HepG2 (cell line): ENCODE data around the gene SMIM24. TPM values are rescaled to one million over a fixed set of nuclear protein-coding genes. Genes with fewer than 3 reads are reported as not detected.
A peak's percentile ranks its signal among the peaks of the same experiment; 100 is the strongest.

Experiments used
- ATAC-seq: fragments of 200-7000 bp; cut with Tn5 transposase; 3 replicates; pipeline ENCODE4 v1.9.1; 2020; ENCODE audit warnings: mild to moderate bottlenecking, moderate library complexity
- BruUV-seq: library from RNA; stranded (reverse); fragments of 400-500 nt; replicated peaks from 2 replicates; lab custom pipeline; 2021; lab: Mats Ljungman, UMichigan
- CTCF ChIA-PET: fragments of 300-600 bp; formaldehyde crosslinking; extraction: SDS; loops from one replicate; lab custom pipeline; 2021; ENCODE audit warnings: low total read pairs, inconsistent platforms, low intra/inter-chr PET ratio; lab: Yijun Ruan, JAX
- POLR2A ChIA-PET: fragments of 350-600 bp; sonication (Branson Sonifier 250); formaldehyde crosslinking; loops from one replicate; lab custom pipeline; 2020; ENCODE audit warnings: antibody characterized with exemption, inconsistent platforms; lab: Yijun Ruan, JAX
- DNase-seq: peaks from one replicate; pipeline ENCODE4 v3.0.0-alpha.2; 2015; ENCODE audit warnings: low spot score
- FAIRE-seq: peaks from 3 replicates; lab custom pipeline; 2011; peaks lifted over from hg19 to GRCh38; lab: Jason Lieb, UNC
- H2AFZ ChIP-seq: one replicate; pipeline ENCODE4 v1.6.1; 2011; ENCODE audit warnings: low read length, inconsistent platforms
- H3K27ac ChIP-seq: fragments of 300-600 bp; 3 replicates; pipeline ENCODE4 v1.8.0; 2011; ENCODE audit warnings: mixed run types, mild to moderate bottlenecking, mixed read lengths, low read length, inconsistent platforms; ENCODE audit not compliant: insufficient read depth; ENCODE audit errors: extremely low read length
- H3K27me3 ChIP-seq, 2 experiments: fragments of 200-600 bp in 1 of 2; 2 replicates in 1 of 2; 3 replicates in 1 of 2; pipeline versions ENCODE4 v1.6.0 to v1.8.0; 2011; ENCODE audit warnings: low read length in 2 of 2, mild to moderate bottlenecking in 2 of 2, moderate library complexity in 2 of 2, inconsistent platforms in 1 of 2; ENCODE audit not compliant: insufficient read depth in 2 of 2, control insufficient read depth in 1 of 2
- H3K36me3 ChIP-seq, 2 experiments: fragments of 200-600 bp in 1 of 2; replicated peaks in 1 of 2; 2 replicates in 1 of 2; 3 replicates in 1 of 2; pipeline versions ENCODE4 v1.5.1 to v1.8.0; 2011; ENCODE audit warnings: low read length in 2 of 2, inconsistent platforms in 1 of 2; ENCODE audit not compliant: insufficient read depth in 2 of 2, control insufficient read depth in 1 of 2
- H3K4me1 ChIP-seq: 2 replicates; pipeline ENCODE4 v1.5.1; 2012; ENCODE audit warnings: low read length, inconsistent platforms; ENCODE audit not compliant: insufficient read depth
- H3K4me2 ChIP-seq: 2 replicates; pipeline ENCODE4 v1.6.0; 2011; ENCODE audit warnings: low read depth, low read length, inconsistent platforms
- H3K4me3 ChIP-seq, 3 experiments: fragments of 200-600 bp in 1 of 3; sonication (generic), shearing (Covaris generic) in 1 of 3; replicated peaks in 1 of 3; 2 replicates each; pipeline ENCODE4 v1.5.1; 2011 to 2016; ENCODE audit warnings: low read length in 3 of 3, inconsistent platforms in 2 of 3, low read depth in 2 of 3, mild to moderate bottlenecking in 2 of 3, control low read depth in 1 of 3, mixed read lengths in 1 of 3; ENCODE audit not compliant: insufficient read depth in 1 of 3
- H3K79me2 ChIP-seq: one replicate; pipeline ENCODE4 v1.6.1; 2011; ENCODE audit warnings: low read length, inconsistent platforms; ENCODE audit not compliant: insufficient read depth
- H3K9ac ChIP-seq: 2 replicates; pipeline ENCODE4 v1.6.0; 2011; ENCODE audit warnings: mild to moderate bottlenecking, low read depth, low read length, inconsistent platforms; ENCODE audit not compliant: insufficient read depth
- H3K9me3 ChIP-seq: 2 replicates; pipeline ENCODE4 v1.5.1; 2012; ENCODE audit warnings: mild to moderate bottlenecking, low read length
- H4K20me1 ChIP-seq: 2 replicates; pipeline ENCODE4 v1.6.0; 2011; ENCODE audit warnings: inconsistent platforms, mild to moderate bottlenecking, low read length, moderate library complexity; ENCODE audit not compliant: insufficient read depth
- ATF4 ChIP-seq, 2 experiments: fragments of 450-650 bp in 1 of 2; sonication (generic) in 1 of 2; formaldehyde crosslinking; IDR thresholded peaks; 2 replicates each; pipeline versions ENCODE4 v1.5.0 to v1.8.0; 2020 to 2022; ENCODE audit warnings: mild to moderate bottlenecking in 1 of 2, missing genetic modification reagents in 1 of 2
- GABPB1 ChIP-seq: IDR thresholded peaks from 2 replicates; pipeline ENCODE4 v1.6.1; 2016; ENCODE audit warnings: mild to moderate bottlenecking, missing genetic modification reagents, moderate library complexity, missing compliant biosample characterization
- HHEX ChIP-seq: IDR thresholded peaks from 2 replicates; pipeline ENCODE4 v1.6.1; 2016; ENCODE audit warnings: control low read depth
- KMT2B ChIP-seq: IDR thresholded peaks from 2 replicates; pipeline ENCODE4 v1.6.1; 2016; ENCODE audit warnings: missing genetic modification reagents, missing compliant biosample characterization
- MATR3 ChIP-seq: sonication (generic); formaldehyde crosslinking; IDR thresholded peaks from 2 replicates; pipeline ENCODE4 v1.4.0; 2020; ENCODE audit warnings: missing genetic modification reagents
- MEIS1 ChIP-seq: sonication (generic); formaldehyde crosslinking; IDR thresholded peaks from 2 replicates; pipeline ENCODE4 v1.9.0; 2021; ENCODE audit warnings: mild to moderate bottlenecking, missing genetic modification reagents, moderate library complexity, borderline replicate concordance
- MLX ChIP-seq: IDR thresholded peaks from 2 replicates; pipeline ENCODE4 v1.6.1; 2016
- NR2C2 ChIP-seq: sonication (generic); formaldehyde crosslinking; IDR thresholded peaks from 2 replicates; pipeline ENCODE4 v1.4.0; 2020; ENCODE audit warnings: missing genetic modification reagents, mild to moderate bottlenecking, moderate library complexity, borderline replicate concordance
- NR2F1 ChIP-seq, 2 experiments: fragments of 450-650 bp in 1 of 2; formaldehyde crosslinking in 1 of 2; IDR thresholded peaks; 2 replicates each; pipeline versions ENCODE4 v1.5.0 to v1.6.1; 2016 to 2020; ENCODE audit warnings: mild to moderate bottlenecking in 1 of 2, missing compliant biosample characterization in 1 of 2, missing genetic modification reagents in 1 of 2, moderate library complexity in 1 of 2
- NR2F6 ChIP-seq, 2 experiments: IDR thresholded peaks; 2 replicates each; pipeline ENCODE4 v1.6.1; 2016; ENCODE audit warnings: antibody characterized with exemption in 1 of 2, mild to moderate bottlenecking in 1 of 2
- PRPF4 ChIP-seq: fragments of 200-400 bp; formaldehyde crosslinking; IDR thresholded peaks from 2 replicates; pipeline ENCODE4 v1.6.1; 2016; ENCODE audit warnings: low read length, low read depth; ENCODE audit not compliant: poor library complexity, severe bottlenecking
- RARA ChIP-seq: IDR thresholded peaks from 2 replicates; pipeline ENCODE4 v1.6.1; 2016; ENCODE audit warnings: missing genetic modification reagents, missing compliant biosample characterization
- RFX3 ChIP-seq: IDR thresholded peaks from 2 replicates; pipeline ENCODE4 v1.6.1; 2016; ENCODE audit warnings: missing biosample characterization, missing genetic modification reagents
- SIN3A ChIP-seq: IDR thresholded peaks from 2 replicates; pipeline ENCODE4 v1.6.1; 2011; ENCODE audit warnings: low read depth, mild to moderate bottlenecking, control low read depth, low read length, borderline replicate concordance
- TFE3 ChIP-seq: IDR thresholded peaks from 2 replicates; pipeline ENCODE4 v1.6.1; 2016
- THAP9 ChIP-seq: sonication (generic); formaldehyde crosslinking; IDR thresholded peaks from 2 replicates; pipeline ENCODE4; 2020; ENCODE audit warnings: missing genetic modification reagents, mild to moderate bottlenecking, borderline replicate concordance
- ZNF562 ChIP-seq: sonication (generic); formaldehyde crosslinking; IDR thresholded peaks from 2 replicates; pipeline ENCODE4 v1.8.0; 2022; ENCODE audit warnings: missing genetic modification reagents, borderline replicate concordance
- ZNF577 ChIP-seq: sonication (generic); formaldehyde crosslinking; IDR thresholded peaks from 2 replicates; pipeline ENCODE4 v1.4.0; 2020; ENCODE audit warnings: mild to moderate bottlenecking, low read depth, missing genetic modification reagents, borderline replicate concordance
- ZNF7 ChIP-seq: IDR thresholded peaks from 2 replicates; pipeline ENCODE4 v1.6.1; 2016; ENCODE audit warnings: missing biosample characterization, missing genetic modification reagents
- WGBS: methylation state at CpG from one replicate; pipeline ENCODE4 v1.1.6; 2017; ENCODE audit warnings: low lambda C conversion rate; 5-methylcytosine and 5-hydroxymethylcytosine counted together
- in situ Hi-C: cut with HindIII; loops from 2 replicates; pipeline ENCODE4 v1.10.0; 2017; ENCODE audit warnings: low pct_unique_long_range_greater_than_20kb; ENCODE audit not compliant: extremely low pct_ligation_motif_present
- intact Hi-C: fragments of 100-400 bp; cut with micrococcal nuclease; formaldehyde crosslinking; loops from one replicate; pipeline ENCODE4 v1.10.0; 2022; ENCODE audit not compliant: unreplicated experiment
- polyA plus RNA-seq, 8 experiments: library from polyadenylated mRNA; depleted of rRNA in 3 of 8; stranded (reverse) in 7 of 8; unstranded in 1 of 8; fragments of >200 nt; fragmentation: Illumina TruSeq in 4 of 8; extraction: Trizol in 4 of 8; gene quantifications; 2 replicates each; pipeline versions ENCODE4 v1.2.1 to v1.2.3, GENCODE V29; 2011 to 2016; ENCODE audit warnings: low read depth in 4 of 8, missing spikeins in 1 of 8, mixed read lengths in 1 of 8; ENCODE audit not compliant: insufficient read depth in 1 of 8
- total RNA-seq, 5 experiments: library from RNA; depleted of rRNA; stranded (reverse); fragments of >200 nt; fragmentation: Illumina TruSeq; extraction: Trizol; gene quantifications; 2 replicates each; pipeline ENCODE4 v1.2.3, GENCODE V29; 2016; ENCODE audit warnings: low read depth in 1 of 5

The SMIM24 gene
- total and polyA plus RNA-seq, 2 of the 13 experiments (the other 11 are each of a cell fraction or from before 2014, with no cell fraction given): 11.2 to 70.6 TPM

- Histone ChIP-seq H3K27me3 (no peaks in the 10 kb centered on the region), H3K27ac (peak overlapping the region; percentile 21), H3K4me1 (peaks cover 16% of the 10 kb centered on the region), H3K36me3 (peaks cover 6 to 24% of the 10 kb centered on the region in 2 experiments; a peak in 4 of 5 replicates), H3K9ac (no peak overlapping the region), H3K4me2 (no peak overlapping the region), H4K20me1 (0 out of 2 replicates have a peak, but pooled peaks cover 2% of the 10 kb centered on the region), H3K9me3 (no peaks in the 10 kb centered on the region), H3K4me3 (no peak overlapping the region), H3K79me2 (no peaks in the 10 kb centered on the region), H2AFZ (no peak overlapping the region)
- WGBS: 30% methylated on average over 10 of the region's 10 CpGs
- ChIA-PET CTCF (no interaction called here), POLR2A (no interaction called here)
- intact Hi-C loops: no loop called here
- in situ Hi-C loops: no loop called here
- FAIRE-seq (no peak), DNase-seq (no peak), ATAC-seq (peak; percentile 41)
- no TSS peak for BruUV-seq
- TF ChIP-seq MATR3 (CRISPR knock-in tag) (no peak), NR2C2 (CRISPR knock-in tag) (peak; percentile 52), HHEX (CRISPR knock-in tag) (no peak), MLX (peak; percentile 32; the same call in 1 of the 2 replicates), MEIS1 (CRISPR knock-in tag) (no peak), RARA (CRISPR knock-in tag) (peak; percentile 63; the same call in 1 of the 2 replicates), KMT2B (no peak), NR2F6 (IDR thresholded peaks at IDR 0.05) (peak; percentile 86), NR2F6 (CRISPR knock-in tag; IDR thresholded peaks at IDR 0.05) (peak; percentile 90), NR2F1 (CRISPR knock-in tag; IDR thresholded peaks at IDR 0.05) (peak; percentile 68 to 77; a peak in 2 of 4 replicates), THAP9 (no peak), ZNF562 (CRISPR knock-in tag) (no peak), TFE3 (CRISPR knock-in tag) (0 out of 2 replicates have a peak, but pooled peaks have one; percentile 13), RFX3 (no peak), GABPB1 (peak; percentile 15; the same call in 1 of the 2 replicates), ATF4 (CRISPR knock-in tag; IDR thresholded peaks at IDR 0.05) (0 out of 4 replicates have a peak, but pooled peaks of 1 of the 2 experiments have one; percentile 29), SIN3A (no peak), ZNF7 (no peak), ZNF577 (CRISPR knock-in tag) (no peak), PRPF4 (no peak)
These were observed 28.9 kb downstream of the SMIM24 start for GRCh38 chr19:3451451-3451866.
